ENCODE results near the gene ANKRD65.
"Not testable (repeated sequence)": the region's sequence is repeated elsewhere in the genome, so short reads cannot be mapped to it uniquely, and the experiment has no call there.

Gene ANKRD65

DNA sequence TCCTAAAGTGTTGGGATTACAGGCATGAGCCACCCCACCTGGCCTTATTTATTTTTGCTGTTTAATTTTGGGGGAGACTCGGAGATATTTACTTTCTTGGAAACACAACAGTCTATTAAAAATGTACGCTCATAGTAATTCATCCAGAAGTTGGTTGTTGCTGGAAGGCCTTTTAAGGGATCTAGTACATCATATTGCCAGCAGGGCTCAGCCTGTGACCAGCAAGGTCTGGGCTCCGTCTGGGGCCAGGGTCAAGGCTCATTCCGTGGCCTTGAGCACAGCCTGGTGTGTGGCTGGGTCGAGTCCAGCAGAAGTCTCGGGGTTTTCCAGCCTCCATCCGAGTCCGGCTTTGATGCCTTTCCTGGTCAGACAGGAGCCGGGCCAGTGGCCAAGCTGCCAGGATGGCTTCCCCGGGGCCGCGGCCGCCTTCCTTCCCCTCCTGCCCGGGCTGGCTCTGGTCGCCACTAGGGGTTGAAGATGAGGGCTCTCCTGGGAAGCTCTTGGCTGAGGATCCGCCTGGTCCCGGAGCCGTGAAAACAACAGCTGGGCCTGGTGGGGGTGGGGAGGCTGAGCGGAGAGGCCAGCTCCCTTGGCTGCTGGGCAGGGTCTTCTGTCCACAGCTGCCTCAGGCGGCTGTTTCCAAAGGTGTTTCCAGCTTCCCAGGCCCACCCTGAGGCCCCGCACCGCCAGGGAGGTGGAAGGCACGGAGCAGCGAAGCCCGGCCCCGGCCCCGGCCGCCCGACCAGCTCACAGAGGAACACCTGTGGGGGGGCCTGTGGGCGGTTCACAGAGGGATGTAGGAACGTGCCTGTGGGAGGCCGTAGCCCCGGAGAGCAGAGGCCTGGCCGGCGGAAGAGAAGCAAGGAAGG lies 9.3 kb upstream of the ANKRD65 start:
- no peak for DNase-seq (ENCODE audit: low read depth)

DNA sequence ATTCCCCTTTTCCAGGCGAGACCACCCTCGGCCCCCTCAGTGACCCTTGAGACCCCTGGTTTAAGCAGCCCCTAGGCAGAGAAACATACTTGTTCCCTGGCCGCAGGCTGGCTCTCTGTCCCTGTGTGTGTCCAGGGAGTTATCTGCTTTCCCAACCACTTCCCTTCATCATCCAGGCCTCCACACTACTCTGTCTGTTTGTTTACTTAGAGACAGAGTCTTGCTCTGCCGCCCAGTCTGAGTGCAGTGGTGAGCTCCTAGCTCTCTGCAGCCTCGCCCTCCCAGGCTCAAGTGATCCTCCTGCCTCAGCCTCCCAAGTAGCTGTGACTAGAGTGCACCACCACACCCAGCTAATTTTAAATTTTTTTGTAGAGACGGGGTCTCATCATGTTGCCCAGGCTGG lies 8.6 kb upstream of the ANKRD65 start:
- no peak for DNase-seq (ENCODE audit: low read depth)

DNA sequence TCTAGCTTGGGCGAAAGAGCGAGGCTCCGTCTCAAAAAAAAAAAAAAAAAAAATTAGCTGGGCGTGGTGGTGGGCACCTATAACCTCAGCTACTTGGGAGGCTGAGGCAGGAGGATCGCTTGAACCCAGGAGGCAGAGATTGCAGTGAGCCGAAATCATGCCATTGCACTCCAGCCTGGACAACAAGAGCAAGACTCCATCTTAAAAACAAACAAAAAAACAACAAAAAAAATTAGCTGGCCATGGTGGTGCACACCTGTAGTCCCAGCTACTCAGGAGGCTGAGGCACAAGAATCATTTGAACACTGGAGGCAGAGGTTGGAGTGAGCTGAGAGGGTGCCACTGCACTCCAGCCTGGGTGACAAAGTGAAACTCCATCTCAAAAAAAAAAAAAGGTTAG lies 7.9 kb upstream of the ANKRD65 start:
- not testable (repeated sequence) for DNase-seq (ENCODE audit: low read depth)

DNA sequence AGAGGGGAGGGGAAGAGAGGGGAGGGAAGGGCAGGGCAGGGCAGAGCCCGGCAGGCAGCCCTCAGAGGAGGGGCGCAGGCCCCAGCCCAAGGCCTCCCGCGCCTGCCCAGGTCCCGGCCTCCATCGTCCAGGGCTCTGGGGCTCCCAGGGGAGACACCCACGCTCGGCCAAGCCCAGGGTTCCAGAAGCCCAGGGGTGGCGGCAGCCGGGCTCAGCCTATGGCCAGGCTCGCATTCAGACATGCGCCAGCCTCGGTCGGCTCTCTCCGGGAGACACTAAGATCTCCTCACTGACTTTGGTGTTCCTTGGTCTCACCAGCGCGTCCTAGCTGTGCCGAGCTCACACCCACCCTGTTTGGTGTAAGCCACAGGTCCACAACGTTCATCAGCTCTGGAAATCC lies 7.1 kb upstream of the ANKRD65 start:
- no peak for DNase-seq (ENCODE audit: low read depth)

DNA sequence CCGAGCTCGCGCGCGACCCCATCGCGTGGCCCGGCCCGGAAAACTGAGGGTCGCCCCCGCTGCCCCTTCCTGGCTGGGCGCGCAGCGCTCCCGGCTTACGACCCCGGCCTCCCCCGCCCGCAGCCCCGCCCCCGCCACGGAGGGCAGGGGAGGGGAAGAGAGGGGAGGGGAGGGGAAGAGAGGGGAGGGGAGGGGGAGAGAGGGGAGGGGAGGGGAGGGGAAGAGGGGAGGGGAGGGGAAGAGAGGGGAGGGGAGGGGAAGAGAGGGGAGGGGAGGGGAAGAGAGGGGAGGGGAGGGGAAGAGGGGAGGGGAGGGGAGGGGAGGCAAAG lies 6.7 kb upstream of the ANKRD65 start:
- DNase-seq (ENCODE audit: low read depth), result no peak

DNA sequence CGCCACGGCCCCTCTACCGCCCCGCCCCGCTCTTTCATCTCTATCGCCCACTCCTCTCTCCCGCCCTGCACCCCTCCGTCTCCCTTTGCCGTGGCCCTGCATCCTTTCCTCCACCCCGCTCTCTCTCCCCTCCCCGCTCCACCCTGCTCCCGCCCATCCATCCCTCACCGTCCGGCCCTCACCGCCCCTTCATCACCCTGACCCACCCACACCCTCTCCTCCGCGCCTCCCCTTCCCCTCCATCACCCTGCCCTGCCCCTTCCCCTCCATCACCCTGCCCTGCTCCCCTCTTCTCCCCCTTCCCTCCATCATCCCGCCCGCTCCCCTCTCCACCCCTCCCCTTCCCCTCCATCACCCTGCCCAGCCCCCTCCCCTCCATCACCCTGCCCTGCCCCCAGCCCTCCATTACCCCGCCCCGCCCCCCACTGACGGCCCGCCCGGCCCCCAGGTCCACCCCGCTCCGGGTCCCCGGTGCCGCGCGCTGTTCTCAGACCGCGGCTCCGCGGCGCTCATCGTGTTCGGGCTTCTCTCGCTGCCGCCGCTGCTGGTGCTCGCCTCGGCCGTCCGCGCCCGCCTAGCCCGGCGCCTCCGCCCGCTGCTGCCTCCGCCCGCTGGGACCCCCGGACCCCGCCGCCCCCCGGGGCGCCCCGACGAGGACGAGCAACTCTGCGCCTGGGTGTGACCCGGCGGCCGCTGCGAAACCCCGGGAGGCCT lies 6.2 kb upstream of the ANKRD65 start:
- no peak for DNase-seq (ENCODE audit: low read depth)

DNA sequence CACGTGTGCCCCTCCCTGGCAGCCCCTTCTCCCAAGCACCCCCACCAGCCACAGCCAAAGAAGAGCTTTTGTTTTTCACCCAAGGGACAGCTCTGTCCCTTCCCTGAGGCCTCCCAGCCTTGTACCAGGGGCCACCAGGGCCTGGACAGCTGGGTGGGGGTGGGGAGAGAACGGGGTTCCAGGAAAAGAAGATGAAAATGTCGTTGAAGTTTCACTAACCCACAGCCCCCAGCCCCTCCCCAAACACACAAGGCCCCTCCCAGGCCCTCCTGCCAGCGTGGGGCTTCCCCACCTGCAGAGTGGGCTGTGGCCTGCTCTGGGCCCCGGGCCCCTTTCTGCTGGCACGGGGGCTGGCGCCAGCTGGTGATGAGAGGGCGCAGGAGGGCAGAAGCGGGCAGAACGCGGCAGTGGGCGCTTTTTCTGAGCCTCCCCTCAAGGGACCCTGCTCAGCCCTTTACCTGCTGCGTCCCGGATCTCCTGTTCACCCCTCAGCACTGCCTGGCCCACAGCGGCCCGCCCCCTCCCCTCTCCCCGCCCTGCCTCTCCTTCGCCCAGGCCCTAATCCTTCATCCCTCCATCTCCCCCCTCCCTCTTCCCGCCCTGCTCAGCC lies 5.5 kb upstream of the ANKRD65 start:
- DNase-seq (ENCODE audit: low read depth), result no peak

DNA sequence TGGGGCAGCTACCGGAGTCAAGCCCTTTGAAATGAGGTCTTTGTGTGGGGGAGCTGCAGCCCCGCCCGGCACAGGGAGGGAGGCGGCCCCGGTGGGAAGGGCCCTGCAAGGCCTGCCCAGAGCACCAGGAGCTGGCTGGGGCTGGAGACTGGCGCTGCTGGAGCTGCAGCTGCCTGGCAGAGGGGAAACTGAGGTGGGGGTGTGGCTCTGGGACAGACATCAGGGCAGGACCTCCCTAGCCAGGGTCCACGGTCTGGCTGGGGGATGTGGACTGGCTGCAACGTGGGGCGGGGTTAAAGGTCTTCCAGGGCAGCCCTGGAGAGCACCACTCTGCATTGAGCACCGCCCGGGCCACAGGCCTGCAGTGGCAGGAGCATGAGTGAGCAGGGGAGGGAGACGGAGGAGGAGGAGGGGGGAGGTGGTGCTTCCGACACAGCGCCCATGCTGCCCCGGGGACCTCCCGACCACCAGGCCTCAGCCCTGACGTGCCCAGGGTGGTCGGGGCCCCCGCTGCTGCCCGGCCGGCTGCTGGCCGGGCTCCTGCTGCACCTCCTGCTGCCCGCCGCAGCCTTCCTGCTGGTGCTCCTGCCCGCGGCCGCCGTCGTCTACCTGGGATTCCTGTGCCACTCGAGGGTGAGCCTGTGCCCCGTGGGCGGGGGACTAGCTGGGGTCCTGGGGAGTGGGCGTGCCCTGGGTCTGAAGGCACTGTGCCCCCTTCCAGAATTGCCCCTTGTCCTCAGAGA lies 4.8 kb upstream of the ANKRD65 start:
- no peak for DNase-seq (ENCODE audit: low read depth)

DNA sequence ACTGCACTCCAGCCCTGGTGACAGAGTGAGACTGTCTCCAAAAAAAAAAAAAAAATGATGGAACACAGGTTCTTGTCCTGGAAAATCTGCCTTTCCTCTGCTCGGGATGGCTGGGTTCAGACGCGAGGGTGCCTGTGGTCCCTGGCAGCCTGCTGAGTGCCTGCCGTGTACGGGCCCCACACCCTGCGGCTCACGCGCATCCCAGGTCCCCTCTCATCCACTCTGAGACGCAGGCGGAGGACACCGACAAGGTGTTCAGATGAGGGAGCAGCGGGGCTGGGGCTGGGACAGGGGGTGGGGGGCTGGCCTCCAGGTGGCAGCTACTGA lies 4.3 kb upstream of the ANKRD65 start:
- DNase-seq (ENCODE audit: low read depth), result no peak

DNA sequence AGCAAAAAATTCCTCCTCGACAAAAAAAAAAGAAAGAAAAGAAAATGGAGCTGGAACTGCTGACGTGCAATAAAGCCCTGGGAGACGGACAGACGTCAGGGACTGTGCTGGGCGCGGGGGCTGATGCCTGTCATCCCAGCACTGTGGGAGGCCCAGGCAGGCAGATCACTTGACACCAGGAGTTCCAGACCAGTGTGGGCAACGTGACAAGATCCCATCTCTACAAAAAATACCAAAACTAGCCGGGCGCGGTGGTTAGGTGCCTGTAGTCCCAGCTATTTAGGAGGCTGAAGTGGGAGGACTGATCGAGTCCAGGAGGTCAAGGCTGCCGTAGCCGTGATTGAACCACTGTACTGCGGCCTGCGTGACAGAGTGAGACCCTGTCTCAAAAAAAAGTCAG lies 3.6 kb upstream of the ANKRD65 start:
- no peak for DNase-seq (ENCODE audit: low read depth)

DNA sequence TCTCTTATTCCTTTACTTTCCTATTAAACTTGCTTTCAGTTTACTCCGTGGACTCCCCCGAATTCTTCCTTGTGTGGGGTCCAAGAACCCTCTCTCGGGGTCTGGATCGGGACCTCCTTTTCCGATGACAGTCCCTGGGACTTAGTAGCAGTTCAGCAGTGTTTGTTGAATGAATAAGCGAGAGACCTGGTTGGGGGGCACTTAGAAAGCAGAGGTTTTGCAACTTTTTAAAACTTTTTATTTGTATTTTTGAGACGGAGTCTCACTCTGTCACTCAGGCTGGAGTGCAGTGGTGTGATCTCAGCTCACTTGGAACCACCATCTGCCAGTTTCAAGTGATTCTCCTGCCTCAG lies 2.1 kb upstream of the ANKRD65 start:
- no peak for DNase-seq (ENCODE audit: low read depth)

DNA sequence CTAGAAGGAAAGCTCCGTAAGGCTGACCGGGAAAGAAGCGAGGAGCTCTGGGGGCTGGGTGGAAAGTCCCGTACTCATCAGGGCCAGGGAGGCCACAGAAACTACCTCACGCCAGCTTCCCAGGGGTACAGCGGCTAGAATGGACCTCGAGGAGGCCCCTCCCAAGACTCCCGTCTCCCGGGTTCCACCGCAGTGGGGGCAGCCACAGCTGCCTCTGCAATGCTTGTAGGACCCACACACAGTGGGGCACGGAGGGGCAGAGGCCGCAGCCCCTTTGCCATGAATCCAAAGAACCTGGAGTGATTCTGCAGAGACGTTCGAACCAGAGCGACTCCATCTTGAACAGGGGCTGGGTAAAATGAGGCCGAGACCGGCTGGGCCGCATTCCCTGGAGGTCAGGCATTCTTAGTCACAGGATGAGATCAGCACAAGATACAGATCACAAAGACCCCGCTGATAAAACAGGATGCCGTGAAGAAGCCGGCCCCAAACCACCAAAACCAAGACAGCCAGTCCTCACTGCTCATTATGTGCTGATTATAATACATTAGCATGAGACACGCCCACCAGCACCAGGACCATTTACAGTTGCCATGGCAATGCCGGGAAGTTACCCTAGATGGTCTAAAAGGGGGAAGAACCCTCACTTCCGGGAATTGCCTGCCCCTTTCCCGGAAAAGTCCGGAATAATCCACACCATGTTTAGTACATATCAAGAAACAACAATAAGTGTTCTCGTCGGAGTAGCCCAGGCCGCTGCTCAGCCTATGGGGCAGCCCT lies 1.6 kb upstream of the ANKRD65 start:
- DNase-seq (ENCODE audit: low read depth), result no peak

DNA sequence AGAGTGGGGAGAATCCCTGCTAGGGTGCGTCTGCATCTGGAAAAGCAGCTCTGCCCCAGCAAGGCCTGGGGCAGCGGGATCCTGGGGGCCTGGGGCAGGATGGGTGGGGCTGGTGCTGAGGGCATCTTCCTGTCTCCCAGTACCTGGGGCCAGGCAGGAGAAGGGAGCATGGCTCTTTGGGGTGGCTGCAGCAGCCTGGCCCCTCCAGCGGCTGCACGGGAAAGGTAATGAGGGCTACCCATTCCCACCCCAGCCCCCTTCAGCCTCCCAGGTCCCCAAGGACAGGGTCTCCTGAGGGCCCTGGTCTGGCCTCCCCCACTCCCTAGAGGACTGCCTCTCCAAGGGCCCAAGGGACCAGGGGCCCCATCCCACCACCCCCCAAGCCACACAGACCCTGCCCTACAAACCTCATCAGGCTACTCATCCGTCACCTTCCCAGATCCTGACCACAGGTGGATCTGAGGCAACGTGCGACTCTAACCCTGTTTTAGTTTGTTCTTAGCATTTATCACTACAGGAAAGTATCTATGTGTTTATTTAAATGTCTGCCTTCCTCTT lies 910 bp upstream of the ANKRD65 start:
- DNase-seq (ENCODE audit: low read depth), result no peak

DNA sequence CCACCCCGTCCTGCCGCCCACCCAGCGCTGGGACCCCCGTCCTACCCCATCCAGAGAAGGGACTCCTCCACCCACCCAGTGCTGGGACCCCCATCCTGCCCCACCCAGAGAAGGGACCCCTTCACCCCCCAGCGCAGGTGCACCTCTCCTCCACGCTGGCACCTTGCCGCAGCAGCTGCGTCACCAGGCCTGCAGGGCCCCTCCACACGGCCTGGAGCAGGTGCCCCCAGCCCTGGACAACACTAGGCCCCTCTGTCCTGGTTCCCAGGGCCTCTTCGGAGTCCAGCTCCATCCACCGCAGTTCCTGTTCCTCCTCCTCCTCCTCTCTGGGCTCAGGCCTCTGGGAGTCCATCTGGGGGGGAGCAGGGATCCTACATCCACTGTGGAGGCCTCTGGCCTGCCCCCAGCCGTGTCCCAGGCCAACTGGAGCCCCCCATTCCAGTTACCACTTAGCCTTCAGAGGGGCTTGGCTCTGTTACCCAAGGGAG lies 378 bp downstream of the ANKRD65 start:
- no peak for DNase-seq (ENCODE audit: low read depth)

DNA sequence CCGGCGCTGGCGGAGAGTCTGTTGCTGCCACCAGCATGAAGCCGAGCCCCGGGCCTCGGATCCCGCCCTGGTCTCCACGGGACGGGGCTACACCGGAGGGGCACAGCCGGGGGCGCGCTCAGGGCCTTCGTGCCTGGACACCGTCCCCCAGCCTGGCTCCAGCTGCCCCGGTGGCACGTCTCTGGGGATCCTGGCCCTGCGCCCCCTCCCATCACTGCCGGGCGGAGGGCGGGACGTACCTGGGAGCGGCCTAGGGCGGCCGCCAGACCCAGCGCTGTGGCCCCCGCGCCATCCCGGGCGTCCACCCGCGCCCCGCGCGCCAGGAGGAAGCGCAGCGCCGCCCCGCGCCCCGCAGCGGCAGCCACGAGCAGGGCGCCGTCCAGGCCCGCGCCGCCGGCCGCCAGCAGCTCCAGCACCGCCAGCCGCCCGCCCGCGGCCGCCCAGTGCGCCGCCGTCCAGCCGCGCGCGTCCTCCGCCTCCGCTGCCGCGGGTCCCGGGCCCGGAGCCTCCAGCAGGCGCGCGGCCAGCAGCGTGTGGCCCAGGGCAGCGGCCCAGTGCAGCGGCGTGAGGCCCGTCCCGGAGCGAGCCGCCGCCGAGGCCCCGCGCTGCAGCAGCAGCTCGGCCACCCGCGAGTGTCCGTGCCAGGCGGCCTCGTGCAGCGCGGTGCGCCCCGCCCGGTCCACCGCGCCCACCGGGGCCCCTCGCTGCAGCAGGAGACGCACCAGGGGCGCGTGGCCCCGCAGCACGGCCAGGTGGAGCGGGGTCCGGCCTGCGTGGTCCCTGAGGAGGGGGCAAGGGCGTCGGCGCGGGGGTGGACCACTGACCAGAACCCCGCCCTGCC lies 1.0 kb downstream of the ANKRD65 start:
- DNase-seq (ENCODE audit: low read depth), result no peak

DNA sequence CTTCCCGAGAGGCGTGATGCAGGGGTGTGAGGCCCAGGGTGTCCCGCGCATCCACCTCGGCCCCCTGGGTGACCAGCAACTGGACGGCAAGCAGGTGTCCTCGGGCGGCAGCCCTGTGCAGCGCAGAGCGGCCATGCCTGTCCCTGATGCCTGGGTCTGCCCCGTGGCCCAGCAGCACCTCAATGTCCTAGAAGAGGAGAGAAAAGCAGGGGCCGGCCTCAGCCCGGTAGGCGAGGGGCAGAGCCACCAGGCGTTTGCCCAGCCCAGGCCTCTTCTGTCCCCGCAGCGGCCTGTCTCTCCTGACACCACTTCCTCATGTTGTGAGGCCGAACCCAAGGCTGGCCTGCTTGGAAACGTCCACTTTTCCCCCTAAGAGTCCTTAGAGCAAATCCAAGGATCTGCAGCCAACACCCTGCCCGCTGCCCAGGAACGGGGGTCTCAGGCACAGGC lies 1.7 kb downstream of the ANKRD65 start:
- no peak for DNase-seq (ENCODE audit: low read depth)

DNA sequence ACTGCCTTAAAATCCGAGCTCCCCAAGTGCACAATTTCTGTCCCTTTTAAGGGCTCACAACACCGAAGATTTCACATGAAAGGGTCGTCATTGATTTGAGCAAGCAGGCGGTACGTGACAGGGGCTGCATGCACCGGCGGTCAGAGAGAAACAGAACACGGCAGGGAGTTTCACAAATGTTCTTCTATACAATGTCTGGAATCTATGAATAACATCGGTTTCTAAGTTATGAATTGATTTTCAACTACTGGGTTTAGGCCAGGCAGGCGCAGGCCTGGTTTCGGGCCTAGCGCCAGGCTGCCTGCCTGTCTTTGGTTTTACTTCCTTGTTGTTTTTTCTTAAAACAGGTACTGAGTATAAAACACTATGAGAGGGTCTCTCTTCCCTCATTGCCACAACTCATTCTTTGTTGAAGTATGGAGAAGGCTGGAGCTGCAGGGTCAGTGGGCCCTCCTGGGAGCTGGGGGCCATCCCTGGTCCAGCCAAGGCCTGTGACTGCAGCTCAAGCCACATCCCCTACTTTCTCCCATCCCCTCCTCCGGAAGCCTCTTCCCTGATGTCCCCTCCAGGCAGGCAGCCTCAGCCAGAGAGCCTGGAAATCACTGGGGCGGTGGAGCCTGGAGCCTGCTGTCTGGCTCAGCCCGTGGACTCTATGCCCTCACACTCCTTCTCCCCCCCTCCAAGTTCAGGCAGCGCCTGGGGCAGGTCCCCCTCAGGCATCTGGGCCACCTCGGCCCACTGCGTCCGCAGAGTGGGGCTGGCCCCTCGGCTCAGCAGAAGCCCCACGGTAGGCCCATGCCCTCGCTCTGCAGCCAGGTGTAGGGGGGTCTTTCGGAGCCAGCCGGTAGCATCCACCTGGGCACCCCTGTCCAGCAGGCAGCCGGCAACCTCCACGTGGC lies 2.4 kb downstream of the ANKRD65 start:
- DNase-seq (ENCODE audit: low read depth), result no peak

DNA sequence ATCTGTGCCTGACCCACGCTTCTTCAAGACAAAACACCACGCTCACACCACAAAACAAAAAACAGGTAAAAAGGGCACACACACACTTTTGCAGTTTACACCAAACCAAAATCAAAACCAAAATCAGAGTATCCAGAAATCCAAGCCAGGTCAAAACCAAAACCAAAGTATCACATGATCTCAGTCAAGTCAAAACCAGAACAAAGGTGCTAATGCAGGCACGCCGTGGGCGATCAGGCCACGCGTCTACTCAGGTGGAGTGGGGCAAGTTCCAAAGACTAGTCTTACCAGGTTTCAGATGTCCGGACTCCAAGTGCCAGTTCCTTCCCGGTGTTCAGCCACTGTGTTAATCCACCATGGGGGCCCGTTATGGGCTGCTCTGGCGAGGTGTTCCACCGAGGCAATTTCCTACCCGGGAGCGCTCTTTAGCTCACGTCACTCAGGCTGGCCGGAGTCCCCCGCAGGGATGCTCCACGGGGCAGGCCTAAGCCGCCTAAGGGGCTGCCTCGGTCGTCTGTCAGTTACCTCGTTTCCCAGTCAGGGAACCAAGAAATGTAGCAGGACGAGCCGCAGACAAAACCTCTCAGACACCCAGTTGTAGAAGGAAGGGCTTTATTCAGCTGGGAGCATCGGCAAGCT lies 3.1 kb downstream of the ANKRD65 start:
- not testable (repeated sequence) for DNase-seq (ENCODE audit: low read depth)

DNA sequence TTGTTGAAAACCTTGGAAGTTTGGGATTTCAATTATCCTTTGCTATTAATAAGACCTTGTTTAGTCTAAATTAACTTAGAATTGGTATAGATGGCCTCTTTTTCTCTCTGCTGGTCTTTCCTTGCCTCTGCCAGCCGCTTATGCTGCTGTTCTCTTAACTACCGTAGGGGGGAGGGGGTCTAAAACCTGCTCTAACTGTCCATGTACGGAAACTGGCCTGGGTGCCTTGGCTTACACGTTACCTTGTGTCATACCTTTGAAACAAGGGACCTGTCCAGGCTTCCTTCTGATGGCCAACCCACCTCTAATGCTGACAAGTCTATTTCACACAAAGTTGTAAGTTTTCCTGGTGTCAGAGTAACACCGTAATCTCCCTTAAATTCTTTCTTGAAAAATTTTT lies 3.7 kb downstream of the ANKRD65 start:
- DNase-seq (ENCODE audit: low read depth), result not testable (repeated sequence)

Measured in activated T-cell treated with anti-CD3 and anti-CD28 coated beads for 1 hour (primary cell).